ENCODE data around the gene INPP5A.

INPP5A gene

GRCh38 chr10:132579027-132579859, 41.7 kb downstream of the INPP5A start:
- Histone ChIP-seq H3K27me3 (ENCODE audit: insufficient read depth, low read depth, severe bottlenecking) (no peaks in the 10 kb centered on the region), H3K27ac (no peak overlapping the region), H3K4me3 (ENCODE audit: low read depth, low read length) (no peak overlapping the region), H3K36me3 (no peaks in the 10 kb centered on the region), H3K9me3 (ENCODE audit: severe bottlenecking) (no peaks in the 10 kb centered on the region)
- DNase-seq, result no peak
- TF ChIP-seq, protein P1, sequence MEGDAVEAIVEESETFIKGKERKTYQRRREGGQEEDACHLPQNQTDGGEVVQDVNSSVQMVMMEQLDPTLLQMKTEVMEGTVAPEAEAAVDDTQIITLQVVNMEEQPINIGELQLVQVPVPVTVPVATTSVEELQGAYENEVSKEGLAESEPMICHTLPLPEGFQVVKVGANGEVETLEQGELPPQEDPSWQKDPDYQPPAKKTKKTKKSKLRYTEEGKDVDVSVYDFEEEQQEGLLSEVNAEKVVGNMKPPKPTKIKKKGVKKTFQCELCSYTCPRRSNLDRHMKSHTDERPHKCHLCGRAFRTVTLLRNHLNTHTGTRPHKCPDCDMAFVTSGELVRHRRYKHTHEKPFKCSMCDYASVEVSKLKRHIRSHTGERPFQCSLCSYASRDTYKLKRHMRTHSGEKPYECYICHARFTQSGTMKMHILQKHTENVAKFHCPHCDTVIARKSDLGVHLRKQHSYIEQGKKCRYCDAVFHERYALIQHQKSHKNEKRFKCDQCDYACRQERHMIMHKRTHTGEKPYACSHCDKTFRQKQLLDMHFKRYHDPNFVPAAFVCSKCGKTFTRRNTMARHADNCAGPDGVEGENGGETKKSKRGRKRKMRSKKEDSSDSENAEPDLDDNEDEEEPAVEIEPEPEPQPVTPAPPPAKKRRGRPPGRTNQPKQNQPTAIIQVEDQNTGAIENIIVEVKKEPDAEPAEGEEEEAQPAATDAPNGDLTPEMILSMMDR (IDR thresholded peaks at IDR 0.05; ENCODE audit: low read depth, low read length), result no peak

GRCh38 chr10:132580143-132580542, 42.6 kb downstream of the INPP5A start:
- Histone ChIP-seq H3K36me3 (no peaks in the 10 kb centered on the region), H3K27me3 (ENCODE audit: insufficient read depth, low read depth, severe bottlenecking) (no peaks in the 10 kb centered on the region), H3K9me3 (ENCODE audit: severe bottlenecking) (no peaks in the 10 kb centered on the region), H3K4me3 (ENCODE audit: low read depth, low read length) (no peak overlapping the region), H3K27ac (no peak overlapping the region)
- DNase-seq, result no peak
- TF ChIP-seq, protein P1 (IDR thresholded peaks at IDR 0.05; ENCODE audit: low read depth, low read length), result no peak

DNA sequence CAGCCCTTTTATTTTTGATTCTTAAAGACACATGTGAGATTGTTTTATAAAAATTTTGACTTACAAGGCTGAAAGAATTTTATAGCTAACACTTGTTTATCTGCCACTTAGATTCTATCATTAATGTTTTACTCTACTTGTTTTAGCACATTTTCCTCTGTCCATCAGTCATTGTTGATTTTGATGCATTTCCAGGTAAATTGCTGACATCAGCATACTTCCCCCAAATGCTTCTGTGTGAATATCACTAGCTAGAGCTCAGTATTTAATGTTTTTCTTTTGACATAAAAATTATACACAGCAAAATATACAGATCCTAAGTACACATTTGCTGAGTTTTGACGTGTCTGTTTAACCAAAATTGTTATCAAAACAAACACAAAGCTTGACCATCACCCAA, 43.0 kb downstream of the INPP5A start:
- no peaks in the 10 kb centered on the region for H3K27me3 ChIP-seq (ENCODE audit: insufficient read depth, low read depth, severe bottlenecking)
- TF ChIP-seq, protein P1 (IDR thresholded peaks at IDR 0.05; ENCODE audit: low read depth, low read length), result no peak
- no peak overlapping the region for H3K4me3 ChIP-seq (ENCODE audit: low read depth, low read length)
- no peaks in the 10 kb centered on the region for H3K9me3 ChIP-seq (ENCODE audit: severe bottlenecking)
- DNase-seq, result no peak
- no peaks in the 10 kb centered on the region for H3K36me3 ChIP-seq
- H3K27ac ChIP-seq, result no peak overlapping the region

GRCh38 chr10:132582137-132582536, 44.5 kb downstream of the INPP5A start:
- no peak overlapping the region for H3K27ac ChIP-seq
- DNase-seq, result no peak
- TF ChIP-seq, protein P1 (IDR thresholded peaks at IDR 0.05; ENCODE audit: low read depth, low read length), result no peak
- H3K27me3 ChIP-seq (ENCODE audit: insufficient read depth, low read depth, severe bottlenecking), result no peaks in the 10 kb centered on the region
- H3K9me3 ChIP-seq (ENCODE audit: severe bottlenecking), result no peaks in the 10 kb centered on the region
- H3K36me3 ChIP-seq, result no peaks in the 10 kb centered on the region
- H3K4me3 ChIP-seq (ENCODE audit: low read depth, low read length), result no peak overlapping the region

GRCh38 chr10:132582771-132583170, 45.2 kb downstream of the INPP5A start:
- H3K36me3 ChIP-seq, result no peaks in the 10 kb centered on the region
- TF ChIP-seq, protein P1 (IDR thresholded peaks at IDR 0.05; ENCODE audit: low read depth, low read length), result no peak
- H3K27ac ChIP-seq, result no peak overlapping the region
- DNase-seq, result no peak
- H3K4me3 ChIP-seq (ENCODE audit: low read depth, low read length), result no peak overlapping the region
- no peaks in the 10 kb centered on the region for H3K27me3 ChIP-seq (ENCODE audit: insufficient read depth, low read depth, severe bottlenecking)
- no peaks in the 10 kb centered on the region for H3K9me3 ChIP-seq (ENCODE audit: severe bottlenecking)

DNA sequence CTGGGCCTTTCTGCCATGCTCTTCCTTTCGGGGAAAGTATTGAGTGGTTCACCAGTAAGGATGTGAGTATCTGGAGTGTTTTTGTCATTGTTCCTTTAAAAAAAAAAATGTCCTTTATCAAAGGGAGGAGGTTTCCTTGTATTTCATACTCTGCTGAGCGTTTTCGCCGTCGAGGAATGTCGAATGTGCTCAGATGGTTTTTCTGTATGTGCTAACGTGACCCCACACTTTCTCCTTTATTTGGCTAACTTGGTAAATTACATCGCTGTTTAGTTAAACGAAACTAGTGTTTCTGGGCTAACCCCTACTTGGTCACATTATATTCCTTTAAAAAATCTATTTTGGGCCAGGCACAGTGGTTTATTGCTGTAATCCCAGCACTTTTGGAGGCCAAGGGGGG, 45.9 kb downstream of the INPP5A start:
- Histone ChIP-seq H3K9me3 (ENCODE audit: severe bottlenecking) (no peaks in the 10 kb centered on the region), H3K4me3 (ENCODE audit: low read depth, low read length) (no peak overlapping the region), H3K27ac (no peak overlapping the region), H3K27me3 (ENCODE audit: insufficient read depth, low read depth, severe bottlenecking) (no peaks in the 10 kb centered on the region), H3K36me3 (no peaks in the 10 kb centered on the region)
- TF ChIP-seq, protein P1 (IDR thresholded peaks at IDR 0.05; ENCODE audit: low read depth, low read length), result no peak
- no peak for DNase-seq

Data from WERI-Rb-1 (cell line).